A673 (cell line): ENCODE results near the gene NSD2. TPM values are rescaled to one million over a fixed set of nuclear protein-coding genes. Genes with fewer than 3 reads are reported as not detected.

Experiments used
- BruUV-seq: library from RNA; stranded (reverse); fragments of 400-500 nt; replicated peaks from 2 replicates; lab custom pipeline; 2021; lab: Mats Ljungman, UMichigan
- CTCF ChIA-PET: fragments of 300-600 bp; sonication (Branson Sonifier 250); formaldehyde crosslinking; loops from one replicate; lab custom pipeline; 2022; ENCODE audit warnings: antibody characterized with exemption; lab: Charles Lee
- POLR2A ChIA-PET: fragments of 300-600 bp; sonication (Branson Sonifier 250); formaldehyde crosslinking; loops from one replicate; lab custom pipeline; 2022; ENCODE audit warnings: antibody characterized with exemption; ENCODE audit not compliant: low non-redundant PET; lab: Charles Lee
- DNase-seq: peaks from one replicate; pipeline ENCODE4 v3.0.0-alpha.2; 2015; ENCODE audit warnings: low spot score
- H3K27ac ChIP-seq: fragments of 200-600 bp; sonication (generic); 2 replicates; pipeline ENCODE4 v1.5.1; 2016; ENCODE audit warnings: mixed run types, low read depth, mild to moderate bottlenecking, mixed read lengths, antibody characterized with exemption, low read length; ENCODE audit not compliant: poor library complexity, severe bottlenecking
- H3K27me3 ChIP-seq: fragments of 200-600 bp; sonication (generic); replicated peaks from 2 replicates; pipeline ENCODE4 v1.6.1; 2017; ENCODE audit warnings: mixed run types, low read depth, mild to moderate bottlenecking, mixed read lengths, antibody characterized with exemption, low read length; ENCODE audit not compliant: insufficient read depth, poor library complexity
- H3K36me3 ChIP-seq: fragments of 200-600 bp; sonication (generic); 2 replicates; pipeline ENCODE4 v1.6.1; 2016; ENCODE audit warnings: mixed run types, mild to moderate bottlenecking, mixed read lengths, antibody characterized with exemption, low read length; ENCODE audit not compliant: insufficient read depth, poor library complexity, severe bottlenecking
- H3K4me1 ChIP-seq: fragments of 200-600 bp; sonication (generic); 2 replicates; pipeline ENCODE4 v1.6.1; 2017; ENCODE audit warnings: mixed run types, mild to moderate bottlenecking, mixed read lengths, antibody characterized with exemption, low read length; ENCODE audit not compliant: insufficient read depth, poor library complexity, severe bottlenecking
- H3K4me3 ChIP-seq: fragments of 200-600 bp; sonication (generic); 2 replicates; pipeline ENCODE4 v1.5.1; 2016; ENCODE audit warnings: low read depth, mixed run types, mild to moderate bottlenecking, mixed read lengths, low read length; ENCODE audit not compliant: poor library complexity, severe bottlenecking
- H3K9me3 ChIP-seq: fragments of 200-600 bp; sonication (generic); 2 replicates; pipeline ENCODE4 v1.6.1; 2016; ENCODE audit warnings: mixed run types, low read depth, mild to moderate bottlenecking, mixed read lengths, antibody characterized with exemption, low read length; ENCODE audit not compliant: poor library complexity, severe bottlenecking
- EZH2 ChIP-seq: fragments of 200-600 bp; sonication (generic); IDR thresholded peaks from 2 replicates; pipeline ENCODE4 v1.6.1; 2017; ENCODE audit warnings: borderline replicate concordance, low read depth, mild to moderate bottlenecking, mixed read lengths, antibody characterized with exemption, low read length; ENCODE audit not compliant: poor library complexity, severe bottlenecking
- intact Hi-C: fragments of 100-400 bp; cut with micrococcal nuclease; formaldehyde crosslinking; loops from one replicate; pipeline ENCODE4 v1.10.0; 2022; ENCODE audit not compliant: unreplicated experiment
- total RNA-seq: library from RNA; stranded (reverse); gene quantifications from 2 replicates; pipeline ENCODE4 v1.2.3, GENCODE V29; 2021
- TF ChIP-seq, protein P1 (sequence below): fragments of 300-800, 200-600 bp; sonication (generic); conservative IDR thresholded peaks from 2 replicates; pipeline ENCODE4 v1.5.1; 2017; ENCODE audit warnings: low read depth, mild to moderate bottlenecking, antibody characterized with exemption, low read length, moderate library complexity, mixed read lengths

The NSD2 gene
- total RNA-seq, 1 experiment from 2014 or later = 227 TPM

DNA sequence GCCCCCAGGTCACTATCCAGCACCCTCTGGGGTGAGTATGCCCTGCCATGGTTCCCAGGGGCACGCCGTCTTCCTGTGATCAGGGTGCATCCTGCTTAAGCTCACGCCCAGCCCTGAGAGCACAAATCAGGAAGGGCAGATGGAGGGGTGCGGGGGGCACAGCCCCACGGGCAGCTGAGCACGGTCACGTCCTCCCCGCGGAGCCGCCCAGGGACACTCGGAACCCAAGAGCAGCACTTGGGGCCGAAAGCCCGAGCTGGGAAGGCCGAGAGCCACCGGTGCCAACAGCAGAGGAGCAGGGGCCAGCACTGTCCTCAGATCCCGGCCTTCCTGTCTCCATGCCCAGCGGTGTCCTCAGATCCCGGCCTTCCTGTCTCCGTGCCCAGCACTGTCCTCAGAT is 116.1 kb downstream of the NSD2 start:
- Histone ChIP-seq H3K4me3 (no peak overlapping the region), H3K27ac (no peak overlapping the region), H3K4me1 (no peaks in the 10 kb centered on the region), H3K27me3 (no peaks in the 10 kb centered on the region), H3K9me3 (no peaks in the 10 kb centered on the region), H3K36me3 (peaks cover 74% of the 10 kb centered on the region)
- DNase-seq = no peak
- ChIA-PET POLR2A (no interaction called here), CTCF (no interaction called here)
- no TSS peak for BruUV-seq
- intact Hi-C loops = no loop called here
- TF ChIP-seq, protein P1, sequence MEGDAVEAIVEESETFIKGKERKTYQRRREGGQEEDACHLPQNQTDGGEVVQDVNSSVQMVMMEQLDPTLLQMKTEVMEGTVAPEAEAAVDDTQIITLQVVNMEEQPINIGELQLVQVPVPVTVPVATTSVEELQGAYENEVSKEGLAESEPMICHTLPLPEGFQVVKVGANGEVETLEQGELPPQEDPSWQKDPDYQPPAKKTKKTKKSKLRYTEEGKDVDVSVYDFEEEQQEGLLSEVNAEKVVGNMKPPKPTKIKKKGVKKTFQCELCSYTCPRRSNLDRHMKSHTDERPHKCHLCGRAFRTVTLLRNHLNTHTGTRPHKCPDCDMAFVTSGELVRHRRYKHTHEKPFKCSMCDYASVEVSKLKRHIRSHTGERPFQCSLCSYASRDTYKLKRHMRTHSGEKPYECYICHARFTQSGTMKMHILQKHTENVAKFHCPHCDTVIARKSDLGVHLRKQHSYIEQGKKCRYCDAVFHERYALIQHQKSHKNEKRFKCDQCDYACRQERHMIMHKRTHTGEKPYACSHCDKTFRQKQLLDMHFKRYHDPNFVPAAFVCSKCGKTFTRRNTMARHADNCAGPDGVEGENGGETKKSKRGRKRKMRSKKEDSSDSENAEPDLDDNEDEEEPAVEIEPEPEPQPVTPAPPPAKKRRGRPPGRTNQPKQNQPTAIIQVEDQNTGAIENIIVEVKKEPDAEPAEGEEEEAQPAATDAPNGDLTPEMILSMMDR = no peak
- no peak for TF ChIP-seq EZH2

GRCh38 chr4:1987721-1988326 is 116.6 kb downstream of the NSD2 start:
- Histone ChIP-seq H3K4me1 (no peaks in the 10 kb centered on the region), H3K27ac (no peak overlapping the region), H3K27me3 (no peaks in the 10 kb centered on the region), H3K4me3 (no peak overlapping the region), H3K9me3 (no peaks in the 10 kb centered on the region), H3K36me3 (peaks cover 68% of the 10 kb centered on the region)
- intact Hi-C loops = no loop called here
- ChIA-PET POLR2A (no interaction called here), CTCF (no interaction called here)
- no TSS peak for BruUV-seq
- TF ChIP-seq, protein P1 = no peak
- TF ChIP-seq EZH2 = no peak
- no peak for DNase-seq

DNA sequence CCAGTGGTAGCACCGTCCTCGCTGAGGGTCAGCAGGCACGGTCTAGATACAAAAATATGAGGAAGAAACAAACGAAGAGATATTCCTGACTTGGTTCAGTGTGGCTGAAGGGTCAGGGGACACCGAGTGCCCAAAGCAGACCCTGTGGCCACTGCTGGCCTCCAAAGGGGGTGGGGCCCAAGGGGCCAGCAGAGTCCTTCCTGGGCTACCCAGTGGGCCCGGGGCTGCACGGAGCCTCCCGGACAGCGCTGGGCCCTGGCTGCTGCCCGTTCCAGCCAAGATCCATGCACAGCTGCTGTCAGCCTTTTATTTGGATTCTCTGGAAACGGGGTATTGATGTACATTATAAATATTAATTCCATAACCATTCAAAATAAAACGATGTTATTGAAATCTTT is 117.1 kb downstream of the NSD2 start:
- ChIA-PET POLR2A (no interaction called here), CTCF (no interaction called here)
- no peak overlapping the region for H3K27ac ChIP-seq
- H3K36me3 ChIP-seq = peaks cover 63% of the 10 kb centered on the region
- TF ChIP-seq, protein P1 = no peak
- TF ChIP-seq EZH2 = no peak
- no peaks in the 10 kb centered on the region for H3K9me3 ChIP-seq
- intact Hi-C loops = no loop called here
- H3K4me3 ChIP-seq = no peak overlapping the region
- no peak for DNase-seq
- no peaks in the 10 kb centered on the region for H3K27me3 ChIP-seq
- no peaks in the 10 kb centered on the region for H3K4me1 ChIP-seq
- BruUV-seq = no TSS peak
